H1 (cell line): ENCODE data around the gene CD81. TPM values are rescaled to one million over a fixed set of nuclear protein-coding genes. Genes with fewer than 3 reads are reported as not detected.

Experiments used
- CTCF ChIA-PET: fragments of 300-600 bp; sonication (Branson Sonifier 250); formaldehyde crosslinking; loops from one replicate; lab custom pipeline; 2021; ENCODE audit not compliant: partially characterized antibody; lab: Charles Lee
- POLR2A ChIA-PET: fragments of 300-600 bp; sonication (Branson Sonifier 250); formaldehyde crosslinking; loops from one replicate; lab custom pipeline; 2021; ENCODE audit warnings: inconsistent platforms; ENCODE audit not compliant: partially characterized antibody; lab: Charles Lee
- DNase-seq, 2 experiments: peaks; one replicate each; pipeline versions ENCODE4 v3.0.0 to v3.0.0-alpha.2; 2010 to 2022; ENCODE audit warnings: low spot score in 2 of 2, low read depth in 1 of 2, mixed read lengths in 1 of 2
- FAIRE-seq: peaks from 2 replicates; lab custom pipeline; 2011; peaks lifted over from hg19 to GRCh38; lab: Jason Lieb, UNC
- H2AFZ ChIP-seq: 2 replicates; pipeline ENCODE4 v1.8.1; 2012; ENCODE audit warnings: low read length, inconsistent platforms
- H2AK5ac ChIP-seq: 2 replicates; pipeline ENCODE4 v1.6.1; 2013; ENCODE audit warnings: low read depth, low read length
- H2BK120ac ChIP-seq: replicated peaks from 2 replicates; pipeline ENCODE3; 2013; ENCODE audit warnings: low read depth, low read length, inconsistent platforms
- H2BK12ac ChIP-seq: 2 replicates; pipeline ENCODE4 v1.6.1; 2013; ENCODE audit warnings: low read depth, low read length
- H2BK15ac ChIP-seq: 2 replicates; pipeline ENCODE4 v1.6.1; 2013; ENCODE audit warnings: low read length
- H2BK20ac ChIP-seq: 2 replicates; pipeline ENCODE4 v1.6.1; 2013; ENCODE audit warnings: low read length
- H2BK5ac ChIP-seq: 2 replicates; pipeline ENCODE4 v1.6.1; 2013; ENCODE audit warnings: low read depth, low read length
- H3K14ac ChIP-seq: 2 replicates; pipeline ENCODE4 v1.6.1; 2013; ENCODE audit warnings: inconsistent platforms; ENCODE audit not compliant: insufficient read length
- H3K18ac ChIP-seq: 2 replicates; pipeline ENCODE4 v1.6.1; 2013; ENCODE audit warnings: low read length; ENCODE audit errors: extremely low read depth
- H3K23ac ChIP-seq: 2 replicates; pipeline ENCODE4 v1.6.1; 2013; ENCODE audit warnings: inconsistent platforms; ENCODE audit not compliant: insufficient read length
- H3K23me2 ChIP-seq: 2 replicates; pipeline ENCODE4 v1.6.1; 2013; ENCODE audit warnings: low read depth, low read length
- H3K27ac ChIP-seq: 2 replicates; pipeline ENCODE4 v1.6.1; 2011; ENCODE audit warnings: low read depth, low read length, inconsistent platforms
- H3K27me3 ChIP-seq, 4 experiments: replicated peaks in 1 of 4; 1 replicate in 1 of 4; 2 replicates in 3 of 4; pipeline versions ENCODE4 v1.6.1 to v1.8.1; 2011 to 2013; ENCODE audit warnings: low read length in 3 of 4, mild to moderate bottlenecking in 3 of 4, inconsistent platforms in 2 of 4, mixed read lengths in 2 of 4, moderate library complexity in 1 of 4; ENCODE audit not compliant: control insufficient read depth in 3 of 4, insufficient read depth in 3 of 4; ENCODE audit errors: extremely low read depth in 1 of 4
- H3K36me3 ChIP-seq, 4 experiments: 2 replicates each; pipeline versions ENCODE4 v1.6.1 to v1.8.1; 2011 to 2013; ENCODE audit warnings: mild to moderate bottlenecking in 4 of 4, low read length in 3 of 4, moderate library complexity in 2 of 4, control low read depth in 1 of 4, inconsistent platforms in 1 of 4; ENCODE audit not compliant: insufficient read depth in 4 of 4, control insufficient read depth in 2 of 4
- H3K4ac ChIP-seq: replicated peaks from 2 replicates; pipeline ENCODE3; 2013; ENCODE audit warnings: low read length, low read depth, mixed read lengths, inconsistent platforms; ENCODE audit not compliant: insufficient read length
- H3K4me1 ChIP-seq, 4 experiments: replicated peaks in 1 of 4; 1 replicate in 1 of 4; 2 replicates in 3 of 4; pipeline versions ENCODE4 v1.6.1 to v1.8.1; 2011 to 2013; ENCODE audit warnings: low read length in 3 of 4, inconsistent platforms in 2 of 4, mixed read lengths in 1 of 4; ENCODE audit not compliant: insufficient read depth in 4 of 4, control insufficient read depth in 3 of 4
- H3K4me2 ChIP-seq, 2 experiments: 2 replicates each; pipeline versions ENCODE4 v1.6.1 to v1.8.1; 2011 to 2013; ENCODE audit warnings: low read depth in 2 of 2, low read length in 2 of 2, control low read depth in 1 of 2, inconsistent platforms in 1 of 2, mild to moderate bottlenecking in 1 of 2; ENCODE audit not compliant: insufficient read depth in 1 of 2
- H3K4me3 ChIP-seq, 4 experiments: fragments of 200-600, 300-600 bp in 1 of 4; sonication (generic), shearing (Covaris generic), sonication (Bioruptor Twin) in 1 of 4; 2 replicates each; pipeline versions ENCODE4 v1.5.1 to v1.8.1; 2011 to 2016; ENCODE audit warnings: low read length in 4 of 4, low read depth in 3 of 4, control low read depth in 2 of 4, inconsistent platforms in 2 of 4, mild to moderate bottlenecking in 2 of 4, mixed read lengths in 1 of 4, moderate library complexity in 1 of 4; ENCODE audit not compliant: insufficient read depth in 2 of 4; ENCODE audit errors: extremely low read depth in 1 of 4
- H3K56ac ChIP-seq: replicated peaks from 2 replicates; pipeline ENCODE3; 2013; ENCODE audit warnings: low read depth, mild to moderate bottlenecking, mixed read lengths, low read length, inconsistent platforms; ENCODE audit not compliant: insufficient read length
- H3K79me1 ChIP-seq: 2 replicates; pipeline ENCODE4 v1.6.1; 2013; ENCODE audit warnings: low read depth, low read length, control low read depth
- H3K79me2 ChIP-seq, 2 experiments: 2 replicates each; pipeline versions ENCODE4 v1.6.1 to v1.8.1; 2012 to 2013; ENCODE audit warnings: low read length in 2 of 2, mild to moderate bottlenecking in 2 of 2, inconsistent platforms in 1 of 2; ENCODE audit not compliant: insufficient read depth in 2 of 2, control insufficient read depth in 1 of 2
- H3K9ac ChIP-seq, 4 experiments: replicated peaks in 1 of 4; 1 replicate in 1 of 4; 2 replicates in 3 of 4; pipeline versions ENCODE4 v1.6.1 to v1.8.1; 2011 to 2013; ENCODE audit warnings: low read depth in 3 of 4, low read length in 3 of 4, control low read depth in 2 of 4, mild to moderate bottlenecking in 2 of 4, moderate library complexity in 2 of 4, inconsistent platforms in 1 of 4; ENCODE audit errors: extremely low read depth in 1 of 4
- H3K9me3 ChIP-seq, 2 experiments: 2 replicates each; pipeline versions ENCODE4 v1.6.1 to v1.8.1; 2012 to 2013; ENCODE audit warnings: mild to moderate bottlenecking in 2 of 2, moderate library complexity in 2 of 2, control low read depth in 1 of 2, inconsistent platforms in 1 of 2, low read depth in 1 of 2, low read length in 1 of 2, mixed read lengths in 1 of 2; ENCODE audit not compliant: insufficient read depth in 2 of 2
- H4K20me1 ChIP-seq, 2 experiments: replicated peaks in 1 of 2; 2 replicates each; pipeline versions ENCODE3 to v1.8.1; 2011 to 2013; ENCODE audit warnings: inconsistent platforms in 2 of 2, low read length in 2 of 2, mild to moderate bottlenecking in 1 of 2; ENCODE audit not compliant: insufficient read depth in 2 of 2, control insufficient read depth in 1 of 2
- H4K5ac ChIP-seq: 2 replicates; pipeline ENCODE4 v1.6.1; 2013; ENCODE audit warnings: low read length, low read depth, mixed read lengths, inconsistent platforms; ENCODE audit not compliant: insufficient read length
- H4K8ac ChIP-seq: 2 replicates; pipeline ENCODE4 v1.8.0; 2013; ENCODE audit warnings: mild to moderate bottlenecking, moderate library complexity, low read length, inconsistent platforms; ENCODE audit not compliant: insufficient read depth; ENCODE audit errors: extremely low read depth
- H4K91ac ChIP-seq: replicated peaks from 2 replicates; pipeline ENCODE3; 2013; ENCODE audit warnings: low read length, mixed read lengths, inconsistent platforms; ENCODE audit not compliant: insufficient read length
- BACH1 ChIP-seq: IDR thresholded peaks from 2 replicates; pipeline ENCODE4 v1.6.1; 2012; ENCODE audit warnings: low read length, improper control_type of control experiment
- WGBS, 2 experiments: shearing (Covaris generic) in 1 of 2; methylation state at CpG; one replicate each; pipeline versions ENCODE4 v1.1.6 to v1.1.7; 2013 to 2015; ENCODE audit warnings: low lambda C conversion rate in 2 of 2, mixed read lengths in 2 of 2, inconsistent platforms in 1 of 2, low coverage in 1 of 2, missing lambda C conversion rate in 1 of 2; ENCODE audit not compliant: insufficient replicate concordance in 2 of 2, insufficient coverage in 1 of 2, insufficient read length in 1 of 2; ENCODE audit errors: extremely low coverage in 1 of 2, missing lambda C conversion rate in 1 of 2; 5-methylcytosine and 5-hydroxymethylcytosine counted together
- polyA plus RNA-seq, 7 experiments: library from polyadenylated mRNA; depleted of rRNA in 3 of 7; stranded (reverse) in 5 of 7; unstranded in 2 of 7; fragments of >200 nt in 5 of 7; fragments of 200-250 nt in 2 of 7; gene quantifications; 1 replicate in 5 of 7; 2 replicates in 1 of 7; 4 replicates in 1 of 7; pipeline versions ENCODE4 v1.2.1 to v1.2.3, GENCODE V29; 2011 to 2013; ENCODE audit warnings: missing spikeins in 2 of 7, mixed read lengths in 2 of 7
- total RNA-seq: library from RNA; stranded (reverse); fragmentation: NEBNext Ultra II Directional; extraction: Animal tissue kit (Norgen Biotek cat#: 25700); gene quantifications from 2 replicates; pipeline ENCODE4 v1.2.1, GENCODE V29; 2021
- TF ChIP-seq, protein P1 (sequence below), 3 experiments: IDR thresholded peaks; 1 replicate in 2 of 3; 2 replicates in 1 of 3; pipeline versions ENCODE4 v1.5.1 to v1.6.1; 2011; ENCODE audit warnings: low read length in 3 of 3, mild to moderate bottlenecking in 3 of 3, inconsistent platforms in 2 of 3, low read depth in 1 of 3, moderate library complexity in 1 of 3; ENCODE audit not compliant: insufficient read depth in 1 of 3; ENCODE audit errors: control extremely low read depth in 1 of 3

The CD81 gene
- total and polyA plus RNA-seq, 2 of the 8 experiments (the other 6 are each of a cell fraction or from before 2014, with no cell fraction given) = 238 to 309 TPM

DNA sequence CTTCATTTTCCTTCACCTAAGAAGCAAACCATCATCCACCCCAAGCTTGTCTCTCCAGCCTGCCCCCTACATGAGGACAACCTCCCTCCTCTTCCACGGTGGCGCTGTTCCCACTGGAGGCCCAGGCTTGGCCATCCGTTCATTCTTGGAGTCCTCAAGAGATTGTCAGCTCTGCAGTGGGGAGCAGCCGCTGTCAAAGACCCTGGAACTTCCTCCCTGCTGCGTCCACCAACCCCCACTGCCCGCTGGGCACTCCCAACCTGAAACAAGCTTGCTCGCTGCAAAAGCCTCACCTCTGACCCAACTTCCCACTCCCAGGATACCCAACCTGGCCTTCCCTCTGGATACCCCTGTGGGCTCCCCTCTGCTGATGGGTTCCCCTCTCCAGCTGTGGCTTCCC, 10.4 kb upstream of the CD81 start:
- no peaks in the 10 kb centered on the region for H3K9me3 ChIP-seq
- TF ChIP-seq BACH1 = no peak
- TF ChIP-seq, protein P1, sequence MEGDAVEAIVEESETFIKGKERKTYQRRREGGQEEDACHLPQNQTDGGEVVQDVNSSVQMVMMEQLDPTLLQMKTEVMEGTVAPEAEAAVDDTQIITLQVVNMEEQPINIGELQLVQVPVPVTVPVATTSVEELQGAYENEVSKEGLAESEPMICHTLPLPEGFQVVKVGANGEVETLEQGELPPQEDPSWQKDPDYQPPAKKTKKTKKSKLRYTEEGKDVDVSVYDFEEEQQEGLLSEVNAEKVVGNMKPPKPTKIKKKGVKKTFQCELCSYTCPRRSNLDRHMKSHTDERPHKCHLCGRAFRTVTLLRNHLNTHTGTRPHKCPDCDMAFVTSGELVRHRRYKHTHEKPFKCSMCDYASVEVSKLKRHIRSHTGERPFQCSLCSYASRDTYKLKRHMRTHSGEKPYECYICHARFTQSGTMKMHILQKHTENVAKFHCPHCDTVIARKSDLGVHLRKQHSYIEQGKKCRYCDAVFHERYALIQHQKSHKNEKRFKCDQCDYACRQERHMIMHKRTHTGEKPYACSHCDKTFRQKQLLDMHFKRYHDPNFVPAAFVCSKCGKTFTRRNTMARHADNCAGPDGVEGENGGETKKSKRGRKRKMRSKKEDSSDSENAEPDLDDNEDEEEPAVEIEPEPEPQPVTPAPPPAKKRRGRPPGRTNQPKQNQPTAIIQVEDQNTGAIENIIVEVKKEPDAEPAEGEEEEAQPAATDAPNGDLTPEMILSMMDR (IDR thresholded peaks at IDR 0.05; ENCODE audit: control extremely low read depth in 1 of 3, insufficient read depth in 1 of 3, low read depth in 1 of 3, low read length in 3 of 3) = peak in 1 of 3 experiments; percentile 1; a peak in 1 of 4 replicates
- H3K4me1 ChIP-seq = no peaks in the 10 kb centered on the region
- H3K14ac ChIP-seq = no peak overlapping the region
- no peak overlapping the region for H3K23ac ChIP-seq
- H3K79me1 ChIP-seq = no peaks in the 10 kb centered on the region
- H2BK15ac ChIP-seq = no peak overlapping the region
- 0 out of 7 replicates have a peak, but pooled peaks cover 0 to 2% (median 0%) of the 10 kb centered on the region in 4 experiments for H3K27me3 ChIP-seq
- no peak overlapping the region for H3K27ac ChIP-seq
- DNase-seq = no peak
- H2AFZ ChIP-seq = no peak overlapping the region
- no peak overlapping the region for H4K8ac ChIP-seq
- H2BK120ac ChIP-seq = no peak overlapping the region
- no peak overlapping the region for H2BK12ac ChIP-seq
- H2BK20ac ChIP-seq = no peak overlapping the region
- H3K23me2 ChIP-seq = no peaks in the 10 kb centered on the region
- WGBS, 2 experiments = 81% methylated on average over 6 of the region's 7 CpGs; no CpG with 5 or more reads in 1 of the 2 experiments
- FAIRE-seq = no peak
- no peak overlapping the region for H3K4me2 ChIP-seq
- CTCF ChIA-PET = interaction anchor here (0.9 to 1.8 kb wide), 5 partner anchors 13 to 181 kb away, joined by 3 to 9 read pairs (median 4); no protein-coding TSS in a partner anchor
- no peaks in the 10 kb centered on the region for H3K79me2 ChIP-seq
- no peak overlapping the region for H4K5ac ChIP-seq
- H2BK5ac ChIP-seq = no peak overlapping the region
- H3K4ac ChIP-seq = no peak overlapping the region
- H3K56ac ChIP-seq = no peak overlapping the region
- POLR2A ChIA-PET = interaction anchor here (3.1 kb wide), 1 partner anchor 10 kb away, joined by 34 read pairs; the partner anchor contains the start of gene CD81
- H3K36me3 ChIP-seq = no peaks in the 10 kb centered on the region
- peaks cover 0 to 1% of the 10 kb centered on the region in 2 experiments for H4K20me1 ChIP-seq
- no peak overlapping the region for H3K18ac ChIP-seq
- H3K4me3 ChIP-seq = no peak overlapping the region
- no peak overlapping the region for H4K91ac ChIP-seq
- H2AK5ac ChIP-seq = no peak overlapping the region
- no peak overlapping the region for H3K9ac ChIP-seq
